GM19328 (cell line): Measurements from ENCODE around the gene VEGFB.
"Not testable (repeated sequence)": the region's sequence is repeated elsewhere in the genome, so short reads cannot be mapped to it uniquely, and the experiment has no call there.

Experiments
- ATAC-seq: cut with Tn5 transposase; IDR thresholded peaks from one replicate; pipeline ENCODE4 v1.9.1; 2021; ENCODE audit warnings: mild to moderate bottlenecking, moderate library complexity; ENCODE audit not compliant: unreplicated experiment

The VEGFB gene

DNA sequence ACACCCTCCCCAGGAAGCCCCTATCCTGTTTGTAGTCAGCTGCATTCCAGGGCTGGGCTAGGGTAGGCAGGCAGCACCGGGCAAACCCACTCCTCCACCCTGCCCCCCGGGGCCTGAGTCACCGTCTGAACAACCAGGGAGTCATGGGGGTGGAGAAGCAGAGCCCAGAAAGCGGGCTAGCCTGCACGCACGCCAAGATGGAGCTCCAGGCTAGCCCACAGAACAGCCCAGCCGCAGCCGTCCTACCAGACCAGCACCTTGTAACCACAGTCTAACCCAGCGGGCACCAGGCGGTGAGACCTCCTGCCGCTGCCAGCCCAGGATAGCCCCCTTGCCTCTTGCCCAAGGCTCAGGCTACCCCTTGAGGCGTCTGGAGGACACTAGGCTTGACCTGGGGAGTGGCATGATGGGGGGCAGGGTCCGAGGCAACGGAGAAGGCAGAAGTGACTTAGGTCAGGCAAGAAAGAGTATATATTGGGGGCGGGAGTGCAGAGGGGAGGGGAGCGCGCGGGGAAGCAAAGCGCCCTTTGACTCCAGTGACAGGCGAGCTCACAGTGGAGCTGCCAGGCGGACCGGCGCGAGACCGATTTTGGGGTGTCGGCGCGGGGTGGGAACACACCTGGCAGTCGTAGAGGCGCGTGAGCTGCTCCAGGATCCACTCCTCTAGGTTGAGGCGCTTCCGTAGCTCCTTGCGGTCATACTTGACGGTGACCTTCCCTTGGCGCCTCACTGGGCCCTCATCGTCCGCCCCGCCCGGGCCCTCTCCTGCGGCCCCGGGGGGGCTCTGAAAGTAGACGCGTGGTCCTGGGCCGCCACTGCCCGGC, 11.6 kb downstream of the VEGFB start:
- no peak for ATAC-seq

DNA sequence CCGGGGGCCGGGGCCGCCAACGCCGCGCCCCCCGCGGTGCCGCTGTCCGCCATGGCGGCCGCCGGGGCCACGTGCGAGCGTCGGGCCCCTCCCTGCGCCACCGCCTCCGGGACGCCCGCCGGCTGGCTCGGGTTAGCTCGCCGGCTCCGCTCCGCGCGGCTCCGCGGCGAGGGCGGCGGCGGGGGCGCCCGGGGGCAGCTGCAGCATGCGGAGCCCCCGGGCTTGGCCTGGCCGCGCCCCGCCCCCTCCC, 12.2 kb downstream of the VEGFB start:
- not testable (repeated sequence) for ATAC-seq

- no peak for ATAC-seq
These were observed 12.7 kb downstream of the VEGFB start, which contains the start of gene PPP1R14B for GRCh38 chr11:64246871-64247728. PPP1R14B (minus strand) TSS chr11:64246943; CDS start chr11:64246673, 270 bp downstream.

DNA sequence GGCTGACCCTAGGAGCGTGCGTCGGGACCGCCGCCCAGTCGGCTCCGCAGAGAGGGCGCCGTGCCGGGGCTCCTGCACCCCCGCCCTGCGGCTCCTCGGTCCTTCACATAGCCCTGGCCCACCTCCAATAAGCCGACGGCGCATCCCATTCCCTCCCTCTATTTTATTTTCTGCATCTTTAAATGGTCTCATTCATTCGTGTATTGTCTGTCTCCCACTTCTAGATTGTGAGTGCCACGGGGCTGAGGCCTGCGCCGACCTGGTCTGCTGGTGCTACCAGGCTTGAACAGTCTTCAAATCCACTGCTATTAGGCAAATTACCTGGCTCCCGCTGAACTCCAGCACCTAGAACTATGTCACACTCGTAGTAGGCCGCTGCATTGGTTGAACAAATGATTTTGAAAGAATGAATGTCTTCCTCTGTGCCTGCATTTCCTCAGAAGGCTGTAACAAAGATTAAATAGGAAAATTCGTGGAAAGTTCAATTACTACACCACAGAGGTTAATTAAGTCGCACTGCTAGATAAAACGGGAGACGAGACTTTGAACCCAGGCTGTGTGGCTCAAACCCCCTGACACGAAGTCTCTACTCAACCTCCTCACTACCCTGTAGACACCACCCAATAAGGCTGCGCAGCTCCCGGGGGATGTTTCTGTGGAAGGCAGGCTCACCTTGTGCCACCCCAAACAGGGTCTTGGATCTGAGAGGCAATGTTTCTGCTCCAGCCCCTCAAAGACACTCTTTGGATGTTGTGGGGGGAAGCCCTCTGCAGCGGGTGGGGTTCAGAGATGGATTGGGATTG, 13.5 kb downstream of the VEGFB start:
- no peak for ATAC-seq

DNA sequence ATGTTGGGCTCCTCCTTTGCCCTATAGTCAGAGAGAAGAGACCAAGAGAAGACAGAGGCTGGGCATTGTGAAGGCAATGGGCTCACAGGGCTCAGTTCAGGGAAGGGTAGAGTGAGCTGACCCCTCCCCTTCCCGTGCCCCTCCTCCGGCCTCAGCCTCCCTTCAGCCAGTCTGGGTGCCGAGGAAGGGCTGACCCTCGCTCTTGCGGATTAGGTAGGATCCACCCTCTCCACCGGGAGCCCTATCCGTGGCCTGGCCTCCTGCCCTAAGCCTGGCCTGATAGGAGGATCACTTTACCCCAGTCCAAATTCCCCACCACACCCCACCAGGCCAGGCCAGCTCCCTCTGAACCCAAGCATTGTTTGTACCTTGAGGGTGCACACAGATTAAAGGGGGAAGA, 14.2 kb downstream of the VEGFB start:
- ATAC-seq = no peak

DNA sequence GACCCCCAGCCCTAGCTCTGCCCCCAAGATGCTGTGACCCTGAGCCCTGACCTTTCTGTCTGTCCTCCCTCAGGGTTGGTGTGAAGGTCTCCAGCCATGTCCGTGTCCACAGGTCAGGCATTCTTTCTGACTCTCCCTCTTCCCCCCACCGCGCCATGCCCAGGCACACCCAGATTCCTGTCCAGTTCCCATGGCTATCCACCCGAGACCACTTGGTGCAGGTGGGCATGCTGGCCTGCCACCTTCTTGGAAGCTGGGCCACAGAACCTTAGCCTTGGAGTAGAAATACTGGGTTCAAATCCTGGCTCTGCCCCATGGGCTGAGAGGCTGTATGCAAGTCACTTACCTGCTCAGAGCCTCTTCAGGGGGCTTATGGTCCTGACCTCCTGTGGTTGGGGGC, 14.7 kb downstream of the VEGFB start:
- ATAC-seq = no peak

- no peak for ATAC-seq
These were observed 15.4 kb downstream of the VEGFB start for GRCh38 chr11:64249563-64250414.

- ATAC-seq = no peak
These were observed 16.1 kb downstream of the VEGFB start for GRCh38 chr11:64250415-64251015.

GRCh38 chr11:64251016-64251752, 16.8 kb downstream of the VEGFB start, which contains the start of gene PLCB3:
PLCB3 (plus strand) TSS chr11:64251530; CDS start chr11:64251650, 120 bp downstream.
- ATAC-seq = peak; percentile 45

- ATAC-seq = no peak
These were observed 17.3 kb downstream of the VEGFB start for GRCh38 chr11:64251753-64252002.

- ATAC-seq = no peak
These were observed 17.9 kb downstream of the VEGFB start for GRCh38 chr11:64252003-64252872.

DNA sequence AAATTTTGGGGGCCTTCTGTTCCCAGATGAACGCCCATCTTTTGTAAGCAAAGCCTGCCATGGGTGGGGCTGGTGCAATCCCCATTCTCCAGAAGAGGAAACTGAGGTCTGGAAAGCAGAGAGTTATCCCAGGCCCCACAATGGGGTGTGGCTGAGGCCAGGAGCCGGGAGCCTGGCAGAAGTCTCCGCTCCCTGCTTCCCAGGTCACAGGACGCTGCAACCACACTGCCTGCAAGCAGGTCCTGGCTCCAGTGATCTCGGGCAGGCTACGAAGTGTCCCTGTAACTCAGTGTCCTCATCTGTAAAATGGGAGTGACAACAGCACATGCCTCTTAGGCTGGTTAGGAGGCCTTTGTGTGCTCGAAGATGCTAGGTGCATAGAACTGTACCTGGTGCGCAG, 18.7 kb downstream of the VEGFB start:
- ATAC-seq = no peak

DNA sequence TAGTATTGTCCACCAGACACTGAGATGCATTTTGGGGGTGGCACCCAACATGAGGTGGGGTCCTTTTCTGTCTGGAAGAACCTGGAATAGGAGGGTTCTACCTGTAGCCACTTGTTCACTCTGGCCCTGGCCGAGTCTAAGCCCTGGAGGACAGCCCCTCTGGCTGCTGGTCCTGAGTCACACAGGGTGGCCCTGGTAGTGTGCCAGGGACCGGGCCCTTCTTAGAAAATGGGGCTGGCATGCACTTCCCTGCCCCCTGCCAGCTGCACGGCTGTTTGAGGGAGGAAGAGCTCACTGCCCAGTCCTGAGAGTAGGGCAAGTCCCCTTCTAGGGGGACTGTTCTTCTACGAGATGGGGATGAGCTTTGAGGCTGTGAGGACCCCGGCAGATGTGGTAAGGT, 19.1 kb downstream of the VEGFB start:
- ATAC-seq = no peak

- no peak for ATAC-seq
These were observed 19.9 kb downstream of the VEGFB start for GRCh38 chr11:64254326-64254725.

- no peak for ATAC-seq
These were observed 21.0 kb downstream of the VEGFB start for GRCh38 chr11:64255135-64256128.

- ATAC-seq = no peak
These were observed 21.9 kb downstream of the VEGFB start for GRCh38 chr11:64256300-64256699.

DNA sequence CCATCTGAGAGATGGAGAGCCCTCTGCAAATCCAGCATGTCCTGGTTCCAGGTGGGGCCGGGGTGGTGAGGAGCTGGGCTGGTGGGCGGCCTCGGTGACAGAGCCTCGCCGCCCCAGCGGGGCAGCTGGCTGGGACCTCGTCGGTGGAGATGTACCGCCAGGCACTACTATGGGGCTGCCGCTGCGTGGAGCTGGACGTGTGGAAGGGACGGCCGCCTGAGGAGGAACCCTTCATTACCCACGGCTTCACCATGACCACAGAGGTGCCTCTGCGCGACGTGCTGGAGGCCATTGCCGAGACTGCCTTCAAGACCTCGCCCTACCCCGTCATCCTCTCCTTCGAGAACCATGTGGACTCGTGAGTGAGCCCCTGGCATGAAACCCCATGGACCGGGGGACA, 24.0 kb downstream of the VEGFB start:
- ATAC-seq = no peak
